A549 treated with CORT108297 at 1 μM for 4 hours (cell line): Measurements from ENCODE around the gene GOLGA8T. TPM values are rescaled to one million over a fixed set of nuclear protein-coding genes. Genes with fewer than 3 reads are reported as not detected.

Source experiments
- total RNA-seq: library from RNA; stranded (reverse); fragments of 200-300 nt; extraction: Qiagen RNA extraction; gene quantifications from 5 replicates; pipeline ENCODE4 v1.2.3, GENCODE V29; 2022

Gene GOLGA8T, protein sequence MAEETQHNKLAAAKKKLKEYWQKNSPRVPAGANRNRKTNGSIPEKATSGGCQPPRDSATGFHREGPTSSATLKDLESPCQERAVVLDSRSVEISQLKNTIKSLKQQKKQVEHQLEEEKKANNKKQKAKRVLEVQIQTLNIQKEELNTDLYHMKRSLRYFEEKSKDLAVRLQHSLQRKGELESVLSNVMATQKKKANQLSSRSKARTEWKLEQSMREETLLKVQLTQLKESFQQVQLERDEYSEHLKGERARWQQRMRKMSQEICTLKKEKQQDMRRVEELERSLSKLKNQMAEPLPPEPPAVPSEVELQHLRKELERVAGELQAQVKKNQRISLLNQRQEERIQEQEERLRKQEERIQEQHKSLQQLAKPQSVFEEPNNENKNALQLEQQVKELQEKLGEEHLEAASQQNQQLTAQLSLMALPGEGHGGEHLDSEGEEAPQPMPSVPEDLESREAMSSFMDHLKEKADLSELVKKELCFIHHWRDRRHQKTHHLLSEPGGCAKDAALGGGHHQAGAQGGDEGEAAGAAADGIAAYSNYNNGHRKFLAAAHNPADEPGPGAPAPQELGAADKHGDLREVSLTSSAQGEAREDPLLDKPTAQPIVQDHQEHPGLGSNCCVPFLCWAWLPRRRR
- total RNA-seq, result 0.90 to 1.8 TPM (median 1.7 TPM) in 5 replicates

DNA sequence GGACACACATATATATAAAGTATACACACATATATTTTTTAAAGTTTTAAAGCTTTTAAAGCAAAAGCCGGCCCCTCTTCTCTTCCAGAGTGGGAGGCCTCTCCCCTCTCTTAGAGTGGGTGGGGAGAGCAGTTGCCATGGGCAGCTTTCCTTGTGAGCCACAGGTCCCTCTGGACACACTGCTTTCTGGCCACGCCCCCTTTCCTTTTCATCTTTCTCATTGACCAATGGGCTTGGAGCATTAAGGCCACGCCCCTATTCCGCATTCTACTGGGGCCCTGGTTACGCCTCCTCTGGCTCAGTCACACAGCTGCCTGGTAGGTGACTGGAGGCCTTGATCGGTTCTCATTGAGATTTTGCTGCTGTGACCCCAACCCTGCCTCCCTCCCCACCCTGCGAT, at the start of gene GOLGA8T:
Gene GOLGA8T, plus strand, starts transcription at position 301 of the 400 bp plus-strand sequence. Its CDS starts 98 bp downstream, at position 399.

Other genes starting within 250 kb of the GOLGA8T start
- 0.06 to 0.07 TPM (median 0.06 TPM) in 3 of 5 replicates, not detected in the others for gene GOLGA8J, start 52.1 kb upstream of the GOLGA8T start, total RNA-seq